NCI-H2171 treated with DMSO at 0.1 percent for 48 hours (cell line): ENCODE results near the gene TCFL5.

ENCODE experiments used
- DNase-seq: peaks from one replicate; lab custom pipeline; 2025; lab: John Stamatoyannopoulos, UW

Gene TCFL5

DNA sequence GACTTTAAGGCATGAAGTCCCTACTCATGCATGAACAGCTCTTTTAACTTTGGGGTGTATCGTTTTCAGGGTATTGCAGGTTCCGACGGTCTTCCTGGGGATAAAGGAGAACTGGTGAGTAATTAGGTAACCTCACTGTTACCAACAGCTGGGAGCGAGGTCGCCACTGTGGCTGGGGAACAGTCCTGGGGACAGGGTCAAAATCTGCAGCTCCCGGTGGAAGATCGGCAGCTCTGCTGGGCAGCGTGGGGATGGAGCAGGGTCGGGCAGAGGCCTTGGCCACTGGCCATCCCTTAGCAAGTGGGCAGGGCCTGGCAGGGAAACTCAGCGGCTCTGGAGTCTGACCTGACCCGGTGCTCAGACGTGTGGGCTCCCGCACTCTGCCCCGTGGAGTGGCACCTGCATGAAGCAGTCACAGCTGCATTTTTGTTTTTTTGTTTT is 28.7 kb downstream of the TCFL5 start:
- no peak for DNase-seq

DNA sequence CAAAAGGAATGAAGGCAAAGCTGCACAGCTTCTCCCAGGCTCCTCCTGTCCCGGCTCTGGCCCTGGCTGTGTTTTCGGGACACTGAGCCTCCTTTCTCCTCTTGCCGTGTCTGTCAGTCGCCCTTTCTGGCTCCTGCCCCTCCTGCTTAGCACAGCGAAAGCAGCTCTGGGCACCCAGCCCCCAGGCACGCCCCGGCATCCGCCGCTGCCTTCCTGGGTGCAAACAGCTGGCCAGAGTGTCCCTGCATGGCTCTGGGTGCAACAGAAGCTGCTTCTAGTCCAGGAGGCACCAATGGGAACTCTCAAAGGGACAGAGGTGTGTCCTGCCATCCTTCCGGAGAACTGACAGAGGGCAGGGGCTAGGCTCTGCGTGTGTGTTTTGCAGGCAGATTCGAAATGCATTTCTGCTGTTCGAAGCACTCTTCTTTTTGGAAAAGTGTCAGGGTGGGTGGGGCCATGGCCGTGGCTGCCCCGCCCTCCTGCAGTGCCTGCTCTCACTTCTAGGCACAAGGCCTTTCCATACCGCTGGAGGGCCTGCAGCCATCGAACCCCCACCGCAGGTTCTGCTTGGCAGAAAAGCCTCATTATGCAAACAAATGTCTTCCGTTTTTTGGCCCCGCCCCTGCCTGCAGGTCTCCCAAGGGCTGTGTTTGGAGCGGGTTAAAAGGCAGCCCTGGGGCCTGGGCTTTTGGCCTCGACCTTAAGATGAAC is 29.3 kb downstream of the TCFL5 start:
- peak; percentile 77 for DNase-seq

- no peak for DNase-seq
Observed at GRCh38 chr20:62831854-62832211, 29.8 kb downstream of the TCFL5 start.

- no peak for DNase-seq
Observed at GRCh38 chr20:62831361-62831788, 30.2 kb downstream of the TCFL5 start.

- DNase-seq, result no peak
Observed at GRCh38 chr20:62830821-62831220, 30.8 kb downstream of the TCFL5 start.

DNA sequence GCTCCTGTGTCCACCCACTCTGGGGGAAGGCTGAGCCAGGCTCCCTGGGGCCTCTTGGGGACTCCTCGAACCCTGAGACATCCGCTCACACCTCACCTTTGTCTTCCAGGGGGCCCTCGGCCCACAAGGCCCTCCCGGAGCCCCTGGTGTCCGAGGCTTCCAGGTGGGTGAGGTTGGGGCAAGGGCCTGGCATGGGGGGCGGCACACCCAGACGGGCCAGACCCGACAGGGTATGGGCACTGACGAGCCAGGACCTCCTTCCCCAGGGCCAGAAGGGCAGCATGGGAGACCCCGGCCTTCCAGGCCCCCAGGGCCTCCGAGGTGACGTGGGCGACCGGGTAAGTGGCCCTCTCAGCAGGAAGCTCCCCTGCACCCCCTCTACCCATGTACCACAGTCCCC is 31.4 kb downstream of the TCFL5 start:
- DNase-seq, result no peak

DNA sequence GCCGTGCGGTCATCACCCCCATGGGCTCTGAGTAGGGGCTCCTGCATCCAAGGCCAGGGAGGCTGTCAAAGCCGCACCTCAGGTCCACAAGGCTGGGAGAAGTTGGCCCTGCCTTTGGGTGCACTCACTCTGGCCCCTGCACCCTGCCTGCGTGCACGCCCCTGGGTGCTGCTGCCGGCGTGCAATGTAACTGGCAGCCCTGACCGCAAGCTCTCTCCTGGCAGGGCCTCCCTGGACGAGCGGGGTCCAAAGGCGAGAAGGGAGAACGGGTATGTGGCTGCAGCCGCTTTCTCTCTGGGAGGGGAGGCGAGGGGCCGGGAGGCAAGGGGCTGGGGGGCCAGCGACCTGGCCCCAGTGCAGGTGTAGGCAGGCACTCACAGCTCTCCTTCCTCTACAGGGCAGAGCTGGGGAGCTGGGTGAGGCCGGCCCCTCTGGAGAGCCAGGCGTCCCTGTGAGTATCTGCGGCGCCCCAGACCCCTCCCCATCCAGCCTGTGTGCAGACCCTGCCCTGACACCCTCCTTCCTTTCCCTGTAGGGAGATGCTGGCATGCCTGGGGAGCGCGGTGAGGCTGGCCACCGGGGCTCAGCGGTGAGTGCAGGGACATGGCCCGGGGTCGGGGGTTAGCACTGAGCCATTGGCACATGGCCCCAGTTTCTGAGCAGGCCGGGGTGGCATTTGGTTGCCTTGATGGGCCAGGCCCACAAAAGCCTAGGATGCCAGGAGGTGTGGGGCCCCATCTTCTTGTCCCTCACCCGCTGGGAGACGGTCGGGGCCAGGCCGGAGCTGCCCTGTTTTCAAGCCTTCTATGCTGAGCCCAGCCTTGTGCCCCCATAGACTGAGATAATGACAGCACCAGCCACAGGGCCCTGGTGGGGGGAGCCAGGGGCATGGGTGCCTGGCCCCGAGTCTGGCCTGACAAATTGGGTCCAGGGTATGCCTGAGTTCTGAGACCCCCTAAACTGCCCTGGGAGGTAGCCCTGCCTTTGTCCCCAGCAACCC is 32.1 kb downstream of the TCFL5 start:
- no peak for DNase-seq

DNA sequence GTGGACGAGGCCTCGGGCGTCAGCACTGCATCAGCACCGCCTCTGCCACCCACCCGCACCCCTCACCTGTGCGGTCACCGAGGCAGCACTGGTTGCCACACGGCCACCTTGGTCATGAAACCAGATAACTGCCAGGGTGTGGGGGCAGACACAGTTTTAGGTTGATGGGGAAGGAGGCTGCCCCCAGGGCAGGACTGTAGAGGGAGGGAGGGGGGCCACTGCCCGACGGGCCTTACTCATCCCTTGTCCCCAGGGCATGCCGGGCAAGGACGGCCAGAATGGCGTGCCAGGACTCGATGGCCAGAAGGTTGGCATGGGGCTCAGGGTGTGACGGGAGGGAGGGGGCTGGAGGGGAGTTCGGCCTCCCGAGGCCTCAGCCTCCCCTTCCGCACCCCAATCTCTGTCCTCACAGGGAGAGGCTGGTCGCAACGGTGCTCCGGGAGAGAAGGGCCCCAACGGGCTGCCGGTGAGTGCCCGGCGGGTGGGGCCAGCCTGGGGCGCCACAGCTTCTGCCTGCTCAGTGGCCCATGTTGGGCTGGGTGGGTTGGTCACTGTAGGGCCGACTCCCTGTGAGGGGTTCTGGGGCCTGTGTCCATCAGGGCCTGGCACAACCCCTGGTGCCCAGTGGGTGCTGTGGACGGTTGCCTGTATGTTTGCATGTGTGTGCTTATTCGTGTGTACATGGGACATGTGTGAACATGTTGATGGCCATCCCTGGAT is 33.0 kb downstream of the TCFL5 start:
- no peak for DNase-seq

GRCh38 chr20:62828051-62828450 is 33.6 kb downstream of the TCFL5 start:
- DNase-seq, result no peak

DNA sequence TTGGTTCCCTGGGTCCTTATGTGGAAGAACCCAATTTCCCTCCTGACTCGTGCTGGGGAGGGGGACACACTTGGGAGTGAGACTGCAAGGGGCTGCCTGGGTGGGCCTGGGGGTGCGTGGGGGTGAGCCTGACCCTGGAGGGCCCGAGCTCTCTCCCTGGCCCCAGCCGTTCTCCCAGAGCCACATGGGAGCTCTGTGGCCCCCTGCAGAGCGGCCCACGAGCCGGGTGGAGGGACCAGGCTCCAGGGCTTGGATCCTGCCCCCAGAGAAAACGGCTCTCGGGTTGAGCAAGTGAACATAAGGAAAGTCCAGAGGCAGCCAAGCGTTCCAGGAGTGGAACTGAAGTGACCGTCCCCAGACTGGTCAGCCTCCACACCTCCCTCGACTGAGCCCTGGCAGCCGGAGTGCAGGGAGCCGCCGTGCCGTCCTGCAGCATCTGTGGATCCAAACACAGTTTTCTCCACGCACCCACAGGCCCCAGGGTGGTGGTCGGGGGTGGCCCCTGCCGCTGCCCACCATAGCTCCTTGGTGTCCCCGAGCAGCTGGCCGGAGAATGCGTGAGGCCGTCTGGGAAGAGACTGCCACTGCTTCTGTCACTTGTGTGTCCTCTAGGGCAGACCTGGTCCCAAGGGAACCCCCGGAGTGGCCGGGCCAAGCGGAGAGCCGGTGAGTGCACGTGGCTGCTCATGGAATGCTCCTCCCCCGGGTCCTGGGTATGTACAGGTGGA is 34.1 kb downstream of the TCFL5 start:
- DNase-seq, result no peak

DNA sequence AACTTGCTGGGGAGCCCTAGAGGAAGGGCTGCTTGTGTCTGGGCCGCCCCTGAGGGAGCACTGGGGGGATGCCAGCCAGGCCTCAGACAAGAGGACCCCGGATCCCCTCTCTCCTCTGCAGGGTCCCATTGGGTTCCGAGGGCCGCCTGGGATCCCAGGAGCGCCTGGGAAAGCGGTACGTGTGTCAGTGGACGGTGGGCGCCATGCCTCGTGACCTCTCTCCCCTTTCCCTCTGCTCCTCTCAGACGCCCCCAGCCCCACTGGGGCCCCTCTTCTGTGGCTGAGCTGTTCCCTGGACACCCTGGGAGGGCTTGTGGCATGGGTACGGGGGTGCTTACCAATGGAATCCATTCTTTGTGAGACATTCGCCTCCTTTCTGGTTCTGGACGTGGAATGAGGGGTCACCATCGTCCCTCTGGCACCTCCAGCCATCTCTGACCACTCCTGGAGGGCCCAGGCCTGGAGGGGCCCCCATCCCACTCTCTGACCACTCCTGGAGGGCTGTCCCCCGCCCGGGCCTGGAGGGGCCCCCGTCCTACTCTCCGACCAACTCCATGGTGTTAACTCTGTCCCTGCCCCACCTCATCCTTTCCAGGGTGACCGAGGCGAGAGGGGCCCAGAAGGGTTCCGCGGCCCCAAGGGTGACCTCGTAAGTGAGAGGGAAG is 34.8 kb downstream of the TCFL5 start:
- DNase-seq, result no peak

- DNase-seq, result no peak
Observed at GRCh38 chr20:62825986-62826645, 35.5 kb downstream of the TCFL5 start.

GRCh38 chr20:62825333-62825985 is 36.2 kb downstream of the TCFL5 start:
- no peak for DNase-seq

GRCh38 chr20:62824476-62825332 is 36.9 kb downstream of the TCFL5 start:
- peak; percentile 77 for DNase-seq

DNA sequence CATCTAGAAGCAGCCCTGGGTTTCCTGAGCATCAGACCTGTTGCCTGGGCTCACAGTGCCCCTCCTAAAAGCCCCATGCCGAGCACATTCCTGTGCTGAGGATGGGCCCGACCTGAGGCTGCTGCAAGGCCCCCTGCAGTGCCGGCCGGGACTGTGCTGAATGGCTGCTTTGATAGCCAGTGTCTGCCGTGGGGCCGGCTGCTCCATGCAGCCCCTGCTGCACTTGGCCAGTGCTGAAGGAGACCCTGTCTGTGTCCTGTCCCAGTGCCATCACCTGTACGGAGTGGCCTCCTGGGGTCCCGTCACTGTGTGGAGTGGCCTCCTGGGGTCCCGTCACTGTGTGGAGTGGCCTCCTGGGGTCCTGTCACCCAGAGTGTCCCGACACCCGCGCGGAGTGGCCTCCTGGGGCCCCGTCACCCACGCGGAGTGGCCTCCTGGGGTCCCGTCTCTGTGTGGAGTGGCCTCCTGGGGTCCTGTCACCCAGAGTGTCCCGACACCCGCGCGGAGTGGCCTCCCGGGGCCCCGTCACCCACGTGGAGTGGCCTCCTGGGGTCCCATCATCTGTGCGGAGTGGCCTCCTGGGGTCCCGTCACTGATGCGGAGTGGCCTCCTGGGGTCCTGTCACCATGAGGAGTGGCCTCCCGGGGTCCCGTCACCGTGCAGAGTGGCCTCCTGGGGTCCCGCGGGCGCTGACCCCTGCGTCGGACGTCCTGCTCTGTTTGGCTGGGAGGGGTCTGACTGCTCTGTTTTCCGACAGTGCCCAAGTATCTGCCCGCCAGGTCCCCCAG is 37.7 kb downstream of the TCFL5 start:
- DNase-seq, result no peak

DNA sequence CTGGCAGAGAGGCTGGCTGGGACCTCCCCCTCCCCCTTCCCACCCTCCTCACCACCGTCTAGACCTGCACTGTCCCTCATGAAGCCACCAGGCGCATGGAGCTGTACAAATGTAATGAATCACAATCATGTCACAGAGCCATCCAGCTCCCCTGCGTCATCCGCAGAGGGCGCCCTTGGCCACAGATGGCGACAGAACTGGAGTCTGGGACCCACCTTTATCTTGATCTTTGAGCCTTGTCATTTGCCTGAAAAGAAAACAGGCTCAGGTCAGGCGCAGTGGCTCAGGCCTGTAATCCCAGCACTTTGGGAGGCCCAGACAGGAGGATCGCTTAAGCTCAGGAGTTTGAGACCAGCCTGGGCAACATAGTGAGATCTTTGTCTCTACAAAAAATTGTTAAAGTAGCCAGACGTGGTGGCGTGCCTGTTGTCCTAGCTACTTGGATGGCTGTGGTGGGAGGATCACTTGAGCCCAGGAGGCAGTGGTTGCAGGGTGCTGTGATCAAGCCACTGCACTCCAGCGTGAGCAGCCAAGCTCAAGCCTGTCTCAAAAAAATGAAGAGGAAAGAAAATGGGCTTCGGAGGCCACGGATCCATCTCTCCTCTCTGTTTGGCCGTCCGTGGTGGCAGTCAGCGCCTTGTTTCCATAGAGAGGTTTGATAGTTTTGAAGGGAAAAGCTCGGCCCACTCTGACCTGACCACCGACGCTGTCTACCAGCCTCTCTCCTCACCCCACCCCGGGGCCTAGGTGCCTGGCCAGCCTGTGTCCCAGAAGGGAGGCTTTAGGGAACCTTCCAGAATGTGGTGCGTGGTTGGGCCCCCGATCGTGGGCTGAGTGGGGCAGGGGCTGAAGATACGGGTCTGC is 38.6 kb downstream of the TCFL5 start:
- DNase-seq, result peak; percentile 83

- DNase-seq, result no peak
Observed at GRCh38 chr20:62822239-62822787, 39.3 kb downstream of the TCFL5 start.
